NCI-H2081 treated with DMSO at 0.1 percent for 48 hours (cell line): ENCODE results near the gene RTTN.

Experiments
- DNase-seq: peaks from one replicate; lab custom pipeline; 2025; lab: John Stamatoyannopoulos, UW

RTTN gene

GRCh38 chr18:70207181-70207580 is 1.7 kb upstream of the RTTN start:
- DNase-seq = no peak

GRCh38 chr18:70200286-70200685 is 5.2 kb downstream of the RTTN start:
- no peak for DNase-seq

- DNase-seq = no peak
Measured at GRCh38 chr18:70197844-70198243, 7.6 kb downstream of the RTTN start.

- DNase-seq = no peak
Measured at GRCh38 chr18:70197026-70197425, 8.5 kb downstream of the RTTN start.

- DNase-seq = no peak
Measured at GRCh38 chr18:70195852-70196434, 9.5 kb downstream of the RTTN start.

- DNase-seq = no peak
Measured at GRCh38 chr18:70195014-70195614, 10.4 kb downstream of the RTTN start.

- DNase-seq = no peak
Measured at GRCh38 chr18:70194227-70194890, 11.1 kb downstream of the RTTN start.

- no peak for DNase-seq
Measured at GRCh38 chr18:70190529-70190928, 15.0 kb downstream of the RTTN start.

GRCh38 chr18:70188113-70188512 is 17.4 kb downstream of the RTTN start:
- DNase-seq = no peak

GRCh38 chr18:70183441-70183840 is 22.0 kb downstream of the RTTN start:
- DNase-seq = no peak

- DNase-seq = no peak
Measured at GRCh38 chr18:70182548-70182947, 22.9 kb downstream of the RTTN start.

GRCh38 chr18:70181725-70182124 is 23.8 kb downstream of the RTTN start:
- no peak for DNase-seq

- no peak for DNase-seq
Measured at GRCh38 chr18:70181015-70181414, 24.5 kb downstream of the RTTN start.

GRCh38 chr18:70176537-70176936 is 28.9 kb downstream of the RTTN start:
- DNase-seq = no peak

- no peak for DNase-seq
Measured at GRCh38 chr18:70175216-70175615, 30.3 kb downstream of the RTTN start.

GRCh38 chr18:70172225-70172624 is 33.3 kb downstream of the RTTN start:
- DNase-seq = no peak

- DNase-seq = no peak
Measured at GRCh38 chr18:70169747-70170146, 35.7 kb downstream of the RTTN start.

GRCh38 chr18:70166668-70167067 is 38.8 kb downstream of the RTTN start:
- DNase-seq = no peak

- no peak for DNase-seq
Measured at GRCh38 chr18:70165936-70166335, 39.6 kb downstream of the RTTN start.

GRCh38 chr18:70160073-70160678 is 45.3 kb downstream of the RTTN start:
- no peak for DNase-seq

GRCh38 chr18:70158992-70159717 is 46.3 kb downstream of the RTTN start:
- no peak for DNase-seq

GRCh38 chr18:70156886-70157285 is 48.6 kb downstream of the RTTN start:
- no peak for DNase-seq
